NCI-H446 treated with DMSO at 0.1 percent for 48 hours (cell line): Measurements from ENCODE around the gene GPR119.
"Not testable (repeated sequence)": the region's sequence is repeated elsewhere in the genome, so short reads cannot be mapped to it uniquely, and the experiment has no call there.

ENCODE experiments used
- DNase-seq: peaks from one replicate; lab custom pipeline; 2025; lab: John Stamatoyannopoulos, UW

The GPR119 gene

DNA sequence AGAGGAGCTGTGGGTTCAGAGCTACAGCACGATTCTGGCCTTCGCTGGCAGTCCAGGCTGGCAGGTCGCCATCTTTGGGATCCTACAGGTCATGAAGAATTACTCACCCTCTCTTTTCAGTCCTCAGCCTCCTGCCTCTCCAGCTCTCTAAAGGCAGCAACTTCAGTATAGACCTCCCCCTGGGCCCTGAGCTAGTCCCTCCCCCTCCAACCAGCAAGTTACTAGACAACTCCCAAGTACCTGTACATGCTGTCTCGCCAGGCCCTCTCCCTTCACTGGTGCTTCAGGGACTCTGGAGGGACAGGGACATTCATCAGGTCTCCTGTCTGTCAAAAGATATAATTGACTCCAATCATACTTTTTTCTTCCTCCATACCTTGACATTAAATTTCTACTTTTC, at the start of gene GPR119:
Gene GPR119, minus strand, starts transcription at position 155 of the 400 bp plus-strand sequence. CDS start 227 bp downstream, outside the sequence.
- no peak for DNase-seq

DNA sequence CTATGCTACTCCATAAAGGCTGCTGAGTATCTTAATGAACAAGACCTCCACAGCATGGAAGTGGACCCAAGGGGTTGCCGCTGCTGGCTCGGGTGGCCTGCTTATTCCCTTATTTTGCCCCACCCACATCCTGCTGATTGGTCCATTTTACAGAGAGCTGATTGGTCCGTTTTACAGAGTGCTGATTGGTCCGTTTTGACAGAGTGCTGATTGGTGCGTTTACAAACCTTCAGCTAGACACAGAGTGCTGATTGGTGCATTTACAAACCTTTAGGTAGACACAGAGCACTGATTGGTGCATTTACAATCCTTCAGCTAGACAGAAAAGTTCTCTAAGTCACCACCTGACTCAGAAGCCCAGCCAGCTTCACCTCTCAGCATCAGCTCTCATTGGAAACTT, 43.8 kb upstream of the GPR119 start:
- DNase-seq = not testable (repeated sequence)

DNA sequence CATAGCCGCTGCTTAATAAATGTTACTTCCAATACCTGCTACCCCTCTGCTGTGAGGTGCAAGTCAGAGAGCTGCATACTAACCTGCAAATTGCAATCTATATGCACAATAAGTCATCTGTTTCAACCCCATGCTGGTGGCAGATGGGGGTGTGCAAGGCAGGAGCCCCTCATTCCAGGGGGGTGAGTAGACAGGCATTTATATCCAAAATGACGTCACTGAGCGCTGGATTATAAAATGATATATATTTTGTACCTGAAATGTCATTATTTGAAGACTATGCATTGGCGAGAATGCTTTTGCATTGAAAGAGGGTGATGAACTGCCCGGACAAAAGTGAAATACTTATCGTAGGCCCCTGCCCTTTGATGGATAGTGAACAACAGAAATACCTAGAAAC, 41.1 kb upstream of the GPR119 start:
- DNase-seq = no peak

DNA sequence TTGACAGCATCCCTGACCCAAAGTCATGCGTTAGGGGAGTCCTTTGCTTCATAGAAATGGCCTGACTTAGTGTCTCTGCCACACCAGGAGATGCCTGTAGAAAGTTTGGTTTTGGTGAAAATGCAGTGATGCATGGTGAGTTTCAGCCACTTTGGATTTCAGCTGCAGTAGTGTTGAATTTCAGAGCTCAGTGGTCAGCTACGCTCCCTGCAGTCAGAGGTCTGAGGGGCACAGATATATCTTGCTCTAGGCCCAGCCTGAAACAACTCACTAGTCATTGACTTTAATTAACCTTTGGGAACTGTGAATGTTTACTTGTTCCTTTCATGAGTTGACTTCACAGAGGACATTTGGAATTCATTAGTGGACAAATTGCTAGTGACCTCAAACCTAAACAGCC, 33.8 kb upstream of the GPR119 start:
- no peak for DNase-seq

DNA sequence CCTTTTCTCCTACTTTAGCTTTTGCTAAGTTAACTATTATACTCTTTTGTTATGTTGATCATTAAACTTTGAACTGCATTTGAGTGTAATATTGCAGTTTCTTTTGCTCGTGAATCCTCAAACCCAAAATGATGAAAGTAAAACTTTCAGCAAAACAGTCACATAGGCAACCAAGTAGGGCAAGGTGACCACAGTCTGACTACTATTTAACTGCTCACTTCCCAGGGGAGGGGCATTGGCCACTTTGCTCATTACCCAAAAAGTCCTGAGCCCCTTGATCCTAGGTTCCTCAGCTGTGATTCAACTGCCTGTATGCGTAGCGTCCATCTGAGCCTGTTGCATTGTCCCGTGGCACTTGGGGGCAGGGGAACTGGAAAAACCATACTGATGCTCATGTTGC, 33.3 kb upstream of the GPR119 start:
- no peak for DNase-seq

DNA sequence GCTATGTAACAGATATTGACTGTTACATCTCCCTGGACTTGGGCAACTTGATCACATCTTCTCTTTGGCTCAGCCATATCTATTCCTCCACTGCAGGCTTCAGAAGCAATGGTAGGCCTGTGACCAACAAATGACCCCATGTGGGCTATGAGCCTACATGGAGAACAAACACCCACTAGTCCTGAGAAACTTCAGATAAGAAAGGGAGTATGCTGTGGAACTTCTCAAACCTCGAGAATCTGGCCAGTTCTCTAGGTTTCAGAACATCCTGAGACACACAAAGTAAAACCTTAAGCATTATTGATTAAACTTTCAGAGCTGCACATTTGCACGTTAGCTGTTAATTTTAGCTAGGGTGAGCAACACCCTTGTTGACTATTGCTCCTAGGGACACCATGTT, 32.6 kb upstream of the GPR119 start:
- DNase-seq = no peak

DNA sequence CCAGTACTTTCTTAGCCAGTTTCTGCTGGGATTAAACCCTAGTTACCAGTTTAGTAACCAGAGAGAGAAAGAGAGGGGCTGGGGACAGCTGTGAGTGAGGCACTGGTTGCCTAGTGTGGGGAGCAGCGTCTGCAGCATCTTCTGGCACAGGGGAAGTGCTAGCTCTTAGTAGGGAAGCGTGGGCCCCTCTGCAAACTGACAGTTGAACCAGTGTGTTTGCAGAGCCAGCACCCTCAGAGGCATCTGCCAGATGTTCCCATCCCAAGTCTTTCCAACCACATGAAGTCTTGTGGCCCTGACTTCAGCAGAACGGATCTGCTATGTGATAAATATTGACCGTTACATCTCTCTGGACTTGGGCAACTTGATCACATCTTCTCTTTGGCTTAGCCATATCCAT, 31.3 kb upstream of the GPR119 start:
- DNase-seq = no peak

DNA sequence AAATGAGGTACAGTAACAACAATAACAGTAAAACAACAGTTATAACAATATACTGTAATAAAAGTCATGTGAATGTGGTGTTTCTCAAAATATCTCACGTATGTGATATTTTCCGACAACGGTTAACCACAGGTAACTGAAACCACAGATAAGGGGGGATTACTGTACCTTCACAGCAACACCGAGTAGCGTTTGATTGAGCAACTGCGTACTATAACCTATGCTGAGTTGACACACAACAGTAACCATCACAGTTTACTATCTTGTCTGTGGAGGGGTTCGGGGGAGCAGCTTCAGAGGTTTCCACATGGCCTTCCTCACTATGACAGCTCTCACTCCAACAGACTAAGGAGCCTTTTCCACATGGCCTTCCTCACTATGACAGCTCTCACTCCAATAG, 29.7 kb upstream of the GPR119 start:
- DNase-seq = no peak

DNA sequence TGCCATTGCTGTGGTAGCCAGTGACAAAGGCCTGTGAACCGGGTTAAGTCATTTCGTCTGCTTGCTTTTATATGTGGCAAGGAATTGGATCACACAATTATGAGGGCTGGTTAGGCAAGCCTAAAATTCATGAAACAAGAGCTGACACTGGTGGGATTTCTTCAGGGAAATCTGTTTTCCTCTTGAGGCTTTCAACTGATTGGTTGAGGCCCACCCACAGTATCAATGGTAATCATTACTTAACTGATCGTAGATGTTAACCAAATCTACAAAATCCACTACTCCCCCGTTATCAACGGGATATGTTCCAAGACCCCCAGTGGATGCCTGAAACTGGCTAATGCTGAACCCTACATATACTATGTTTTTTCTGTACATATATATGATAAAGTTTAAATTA, 29.3 kb upstream of the GPR119 start:
- DNase-seq = no peak

DNA sequence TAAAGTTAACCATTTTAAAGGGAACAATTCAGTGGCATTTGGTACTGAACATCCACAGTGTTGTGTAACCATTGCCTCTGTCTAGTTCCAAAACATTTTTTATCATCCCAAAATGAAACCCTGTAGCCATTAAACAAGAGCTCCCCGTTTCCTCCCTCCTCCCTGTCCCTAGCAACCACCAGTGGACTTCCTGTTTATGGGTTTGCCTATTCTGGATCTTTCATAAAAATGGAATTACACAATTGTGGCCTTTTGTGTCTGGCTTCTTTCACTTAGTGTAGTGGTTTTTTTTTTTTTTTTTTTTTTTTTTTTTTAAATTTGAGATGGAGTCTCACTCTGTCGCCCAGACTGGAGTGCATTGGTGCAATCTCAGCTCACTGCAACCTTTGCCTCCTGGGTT, 27.9 kb upstream of the GPR119 start:
- no peak for DNase-seq

DNA sequence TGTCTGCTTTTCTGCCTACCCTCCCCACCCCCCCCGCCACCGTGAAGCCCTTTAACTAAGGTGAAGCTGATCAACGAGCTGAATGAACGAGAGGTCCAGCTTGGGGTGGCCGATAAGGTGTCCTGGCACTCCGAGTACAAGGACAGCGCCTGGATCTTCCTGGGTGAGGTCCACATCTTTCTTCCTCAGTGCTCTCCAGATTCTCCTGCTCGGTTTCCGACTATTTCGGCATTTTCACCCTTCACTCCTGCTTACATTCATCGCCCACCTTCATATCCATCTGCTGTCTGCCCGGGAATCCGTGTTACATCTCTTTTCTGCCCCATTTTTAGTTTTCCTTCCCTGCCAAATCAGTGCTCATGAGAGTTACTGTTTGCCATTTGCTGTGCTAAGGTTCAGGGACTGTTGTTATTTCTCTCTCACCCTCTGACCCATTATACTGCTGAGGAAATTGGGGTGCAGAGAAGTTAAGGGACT, 16.8 kb upstream of the GPR119 start:
- no peak for DNase-seq

DNA sequence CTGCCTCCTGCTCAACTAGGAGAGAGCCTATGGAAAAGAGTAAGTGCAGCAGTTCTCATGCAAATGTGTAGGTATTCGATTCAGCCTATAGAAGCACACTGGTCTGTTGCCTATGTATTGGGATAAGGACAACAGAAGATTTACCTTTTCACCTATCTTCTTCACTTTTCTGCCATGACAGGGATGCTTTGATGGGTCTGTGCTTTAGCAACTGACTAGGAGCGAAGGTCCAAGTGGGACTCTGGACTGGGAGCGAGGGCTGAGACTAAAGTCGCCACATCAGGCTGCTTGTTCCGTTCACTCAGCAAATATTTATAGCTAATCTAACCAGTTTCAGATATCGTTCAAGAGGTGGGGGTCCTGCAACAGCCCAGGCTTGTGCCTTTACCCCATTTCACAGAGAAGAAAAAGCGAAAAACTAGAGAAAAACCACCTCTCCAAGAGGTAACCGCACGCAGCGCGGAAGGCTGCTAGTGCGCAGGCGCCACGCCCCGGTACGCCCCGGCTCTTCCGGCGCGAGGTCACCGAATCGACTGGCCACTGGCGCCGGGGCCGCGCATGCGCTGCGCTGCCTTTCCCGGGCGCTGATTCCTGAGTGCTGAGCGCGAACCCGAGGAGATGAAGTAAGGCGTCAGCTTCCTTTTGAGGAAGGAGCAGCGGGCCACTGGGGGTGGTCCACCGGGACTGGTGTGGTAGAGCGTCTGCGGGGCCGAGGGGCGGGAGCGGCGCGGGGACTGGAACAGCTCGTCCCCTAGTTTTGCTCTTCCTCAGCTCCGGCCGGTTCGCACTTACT, 16.1 kb upstream of the GPR119 start, which contains the start of gene RBMX2:
Gene RBMX2, plus strand, starts transcription at position 573 of the 793 bp plus-strand sequence. Its CDS starts 46 bp downstream, at position 619.
- peak; percentile 34 for DNase-seq

DNA sequence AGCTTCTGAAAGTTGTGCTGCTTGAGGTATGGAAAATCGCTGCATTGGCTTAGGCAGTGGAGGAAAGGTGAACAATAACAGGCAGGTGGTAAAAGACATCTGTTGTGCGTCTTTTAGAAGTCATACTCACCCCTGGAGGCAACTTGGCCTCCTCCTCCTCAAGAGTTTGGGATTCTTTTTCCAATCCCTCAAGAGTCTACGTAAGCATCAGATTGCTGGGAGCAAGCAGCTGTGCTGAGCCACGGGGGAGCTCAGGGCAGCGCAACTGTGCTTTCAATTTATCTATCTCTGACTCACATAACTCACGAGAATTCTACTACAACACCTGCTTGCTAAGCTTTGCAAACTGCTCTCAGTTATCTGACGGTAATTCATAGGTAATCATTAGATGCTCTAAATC, 9.9 kb upstream of the GPR119 start:
- DNase-seq = no peak

DNA sequence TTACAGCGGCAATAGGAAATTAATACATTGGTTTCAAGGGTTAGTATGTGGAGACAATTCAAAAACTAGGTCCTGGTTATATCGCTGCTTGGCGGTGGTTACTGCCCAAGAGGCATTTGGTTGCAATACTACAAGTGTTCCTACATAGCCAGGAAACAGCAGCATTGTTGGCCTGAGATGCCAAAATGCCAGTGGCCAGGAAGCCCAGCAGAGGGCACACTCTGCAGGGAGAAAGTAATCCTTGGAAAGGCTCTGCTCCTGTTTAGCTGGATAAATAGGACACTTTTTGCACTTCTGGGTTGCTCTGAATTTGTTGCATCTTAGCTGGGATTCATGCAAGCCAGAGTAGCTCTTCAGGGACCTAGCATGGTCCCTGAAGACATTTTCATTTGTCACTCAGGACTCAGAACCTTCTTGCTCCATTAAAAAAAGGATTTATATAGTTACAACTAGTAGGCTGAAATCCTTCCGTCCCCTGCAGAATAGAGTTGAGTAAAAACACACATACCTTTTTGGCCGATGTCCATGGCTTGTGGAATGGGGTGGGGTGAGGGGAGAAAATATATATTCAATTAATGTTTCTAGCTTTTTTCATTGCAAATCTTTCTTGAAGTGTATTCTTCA, 8.1 kb upstream of the GPR119 start:
- peak; percentile 6 for DNase-seq

DNA sequence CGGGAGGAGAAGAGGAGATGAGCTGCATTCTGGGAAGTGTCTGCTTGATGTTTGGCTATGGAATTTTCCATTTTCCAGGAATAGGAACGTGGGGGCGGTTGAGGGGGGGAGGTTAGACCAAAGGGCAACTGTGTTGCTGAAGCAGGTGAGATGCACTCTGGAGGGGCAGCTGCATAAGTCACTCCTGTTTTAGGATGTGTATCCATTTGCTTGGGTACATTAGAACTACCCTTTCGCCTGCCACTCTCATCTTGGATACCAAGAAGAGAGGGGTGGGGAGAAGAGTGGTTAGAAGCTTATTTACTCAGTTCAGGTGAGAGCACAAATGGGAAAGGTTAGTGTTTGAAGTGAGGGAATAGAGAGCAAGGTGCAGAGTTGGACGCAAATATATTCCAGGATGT, 934 bp upstream of the GPR119 start:
- no peak for DNase-seq

DNA sequence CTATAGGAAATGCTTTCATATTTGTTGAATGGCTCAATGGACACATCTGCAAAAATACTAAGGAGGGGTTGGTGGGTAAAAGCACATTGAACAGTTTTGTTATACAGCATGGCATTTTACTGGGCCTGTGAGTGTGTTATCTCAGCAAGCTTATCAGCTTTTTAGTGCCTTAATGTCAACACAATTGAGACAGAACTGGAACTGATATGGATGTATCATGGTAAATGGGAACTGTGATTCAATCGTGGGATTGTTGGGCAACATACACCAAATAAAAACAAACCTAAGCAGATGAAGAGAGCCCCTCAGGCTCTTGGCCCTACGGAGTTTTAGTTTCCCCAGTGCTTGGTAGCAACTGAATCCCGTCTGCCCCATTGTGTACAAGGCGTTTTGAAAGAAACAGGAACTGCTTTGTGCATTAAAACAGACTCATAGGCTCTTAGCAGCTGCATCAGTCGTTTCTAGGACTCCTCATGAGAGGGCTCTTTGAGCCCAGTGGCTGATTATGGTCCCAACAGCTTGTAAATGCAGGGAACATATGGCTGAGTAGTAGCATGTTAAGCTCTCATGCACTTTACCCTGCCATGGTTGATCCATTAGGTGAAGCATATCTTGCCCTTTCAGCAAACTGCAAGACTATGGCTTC, 7.3 kb downstream of the GPR119 start:
- no peak for DNase-seq

DNA sequence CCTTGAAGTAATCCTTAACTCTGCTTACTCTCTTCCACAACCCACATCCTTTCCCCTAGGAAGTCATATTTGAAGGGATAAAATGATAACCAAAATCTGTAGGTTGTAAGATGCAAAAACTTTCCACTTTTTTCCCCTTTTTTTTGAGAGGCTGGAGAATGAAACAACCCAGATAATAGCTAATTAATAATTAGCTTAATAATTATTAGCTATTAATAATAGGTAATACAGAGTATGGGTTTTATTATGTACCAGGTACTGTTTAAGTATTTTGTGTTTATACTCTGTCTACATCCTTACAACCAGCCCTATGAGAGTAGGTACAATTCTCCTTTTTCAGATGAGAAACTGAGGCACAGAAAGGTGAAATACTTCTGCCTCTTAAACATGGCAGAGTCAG, 9.4 kb downstream of the GPR119 start:
- no peak for DNase-seq

DNA sequence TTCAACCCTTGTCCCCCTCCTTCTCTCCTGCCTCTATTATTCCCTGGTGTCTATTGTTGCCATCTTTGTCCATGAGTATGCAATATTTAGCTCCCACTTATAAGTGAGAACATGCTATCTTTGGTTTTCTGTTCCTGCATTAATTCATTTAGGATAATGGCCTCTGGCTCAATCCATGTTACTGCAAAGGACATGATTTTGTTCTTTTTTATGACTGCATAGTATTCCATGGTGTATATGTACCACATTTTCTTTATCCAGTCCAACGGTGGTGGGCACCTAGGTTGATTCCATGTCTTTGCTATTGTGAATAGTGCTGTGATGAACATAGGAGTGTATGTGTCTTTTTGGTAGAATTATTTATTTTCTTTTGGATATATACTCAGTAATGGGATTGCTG, 33.4 kb downstream of the GPR119 start:
- DNase-seq = not testable (repeated sequence)

DNA sequence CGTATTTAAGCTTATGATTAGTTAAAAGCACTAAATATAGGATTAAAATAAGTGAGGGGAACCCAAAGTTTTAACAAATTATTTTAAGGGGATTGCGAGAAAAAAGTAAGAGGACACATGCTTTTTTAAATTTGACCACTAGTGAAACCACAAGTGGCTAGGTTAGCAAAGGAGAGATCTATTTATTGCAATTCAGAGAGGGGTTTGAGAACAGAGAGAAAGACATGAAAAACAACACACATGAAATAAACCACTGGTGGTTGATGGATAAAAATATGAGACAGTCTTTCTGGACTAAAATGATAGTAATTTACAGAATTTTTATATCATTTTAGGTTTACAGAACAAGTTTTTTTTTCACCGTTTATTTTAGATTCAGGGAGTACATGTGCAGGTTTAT, 33.9 kb downstream of the GPR119 start:
- no peak for DNase-seq

DNA sequence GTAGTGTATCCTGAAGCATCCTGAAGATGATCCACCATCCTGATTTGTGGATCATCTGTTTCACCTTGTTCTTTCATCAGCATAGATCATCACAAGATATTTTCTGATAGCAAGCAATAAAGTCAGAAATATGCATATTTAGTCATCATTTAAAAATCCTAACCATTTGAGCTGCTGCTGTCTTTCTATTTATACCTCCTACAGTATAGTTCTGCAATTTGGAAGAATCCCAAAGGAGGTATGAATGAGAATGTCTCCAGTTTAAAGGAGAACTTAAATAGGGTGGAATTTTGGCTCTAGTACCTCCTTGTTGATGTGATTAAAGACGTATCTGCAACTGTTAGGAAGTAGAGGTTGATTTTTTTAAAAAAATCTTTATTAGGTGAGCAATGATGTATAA, 38.2 kb downstream of the GPR119 start:
- no peak for DNase-seq

DNA sequence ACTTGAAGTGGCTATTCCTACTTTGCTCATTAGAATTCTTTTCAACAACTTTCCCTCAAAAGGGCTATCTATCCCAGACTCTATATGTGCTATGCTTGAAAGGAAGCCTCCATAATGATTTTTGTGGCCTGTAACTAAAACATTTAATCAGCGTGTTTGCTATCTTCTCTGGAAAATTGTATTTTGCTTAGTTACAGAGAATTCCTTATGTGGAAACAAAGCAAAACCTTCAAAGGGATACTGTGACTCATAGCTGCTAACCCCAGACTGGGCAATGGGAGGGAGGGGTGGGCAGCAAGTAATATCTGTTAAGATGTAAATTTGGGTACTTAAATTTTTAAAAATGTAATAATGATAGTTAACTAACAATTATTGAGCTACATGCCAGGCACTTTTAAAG, 42.1 kb downstream of the GPR119 start:
- no peak for DNase-seq

DNA sequence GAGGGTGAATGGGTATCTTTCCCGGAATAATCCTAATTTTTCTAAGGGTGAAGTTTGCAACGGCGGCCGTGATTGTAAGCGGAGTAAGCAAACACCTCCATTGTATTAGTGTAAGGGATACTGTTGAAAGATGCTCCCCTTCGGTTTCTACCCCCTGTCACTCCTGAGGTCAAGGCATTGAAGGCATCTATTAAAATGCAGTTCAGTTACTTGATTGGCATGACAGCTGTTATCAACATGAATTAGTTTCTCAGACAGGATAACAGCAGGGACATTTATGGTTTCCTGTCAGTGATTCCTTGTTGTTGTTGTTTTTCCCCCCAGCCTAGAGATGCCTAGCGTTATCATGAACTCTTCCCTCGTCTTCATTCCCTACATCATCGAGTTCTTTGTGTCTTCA, 45.2 kb downstream of the GPR119 start:
- no peak for DNase-seq
